HepG2 (cell line): ENCODE results near the gene CCDC93. TPM values are rescaled to one million over a fixed set of nuclear protein-coding genes. Genes with fewer than 3 reads are reported as not detected.

ENCODE experiments used
- ATF4 ChIP-seq, 2 experiments: fragments of 450-650 bp in 1 of 2; sonication (generic) in 1 of 2; formaldehyde crosslinking; IDR thresholded peaks; 2 replicates each; pipeline versions ENCODE4 v1.5.0 to v1.8.0; 2020 to 2022; ENCODE audit warnings: mild to moderate bottlenecking in 1 of 2, missing genetic modification reagents in 1 of 2
- CEBPG ChIP-seq: IDR thresholded peaks from 2 replicates; pipeline ENCODE4 v1.6.1; 2016
- MIER3 ChIP-seq: IDR thresholded peaks from 2 replicates; pipeline ENCODE4 v1.6.1; 2016; ENCODE audit warnings: missing compliant biosample characterization, borderline replicate concordance
- NONO ChIP-seq, 2 experiments: fragments of 450-650 bp in 1 of 2; sonication (generic) in 1 of 2; formaldehyde crosslinking in 1 of 2; IDR thresholded peaks in 1 of 2; conservative IDR thresholded peaks in 1 of 2; 2 replicates each; pipeline versions ENCODE4 v1.6.1 to v1.8.0; 2017 to 2022; ENCODE audit warnings: mild to moderate bottlenecking in 1 of 2, missing genetic modification reagents in 1 of 2, moderate library complexity in 1 of 2
- NR3C1 ChIP-seq: sonication (generic); formaldehyde crosslinking; IDR thresholded peaks from 2 replicates; pipeline ENCODE4 v1.4.0; 2020; ENCODE audit warnings: missing genetic modification reagents
- RFX3 ChIP-seq: IDR thresholded peaks from 2 replicates; pipeline ENCODE4 v1.6.1; 2016; ENCODE audit warnings: missing biosample characterization, missing genetic modification reagents
- SMYD3 ChIP-seq: sonication (generic); formaldehyde crosslinking; IDR thresholded peaks from 2 replicates; pipeline ENCODE4 v1.8.1; 2023; ENCODE audit warnings: mild to moderate bottlenecking, missing genetic modification reagents
- SP1 ChIP-seq, 2 experiments: fragments of 450-650 bp in 1 of 2; sonication (generic) in 1 of 2; formaldehyde crosslinking in 1 of 2; IDR thresholded peaks; 2 replicates each; pipeline versions ENCODE4 v1.4.0 to v1.6.1; 2016 to 2020; ENCODE audit warnings: missing genetic modification reagents in 1 of 2
- ZNF407 ChIP-seq: sonication (generic); formaldehyde crosslinking; IDR thresholded peaks from one replicate; pipeline ENCODE4 v1.5.1; 2020; ENCODE audit warnings: mild to moderate bottlenecking, missing genetic modification reagents; ENCODE audit errors: not compliant biosample characterization
- ZNF503 ChIP-seq: sonication (generic); formaldehyde crosslinking; IDR thresholded peaks from 2 replicates; pipeline ENCODE4 v1.4.0; 2020; ENCODE audit warnings: missing genetic modification reagents
- ZNF703 ChIP-seq: sonication (generic); formaldehyde crosslinking; IDR thresholded peaks from 2 replicates; pipeline ENCODE4 v1.5.1; 2020; ENCODE audit warnings: missing genetic modification reagents, mild to moderate bottlenecking, moderate library complexity, borderline replicate concordance
- ZXDC ChIP-seq: sonication (generic); formaldehyde crosslinking; IDR thresholded peaks from 2 replicates; pipeline ENCODE4 v1.5.0; 2020; ENCODE audit warnings: mild to moderate bottlenecking, missing genetic modification reagents
- polyA plus RNA-seq, 8 experiments: library from polyadenylated mRNA; depleted of rRNA in 3 of 8; stranded (reverse) in 7 of 8; unstranded in 1 of 8; fragments of >200 nt; fragmentation: Illumina TruSeq in 4 of 8; extraction: Trizol in 4 of 8; gene quantifications; 2 replicates each; pipeline versions ENCODE4 v1.2.1 to v1.2.3, GENCODE V29; 2011 to 2016; ENCODE audit warnings: low read depth in 4 of 8, missing spikeins in 1 of 8, mixed read lengths in 1 of 8; ENCODE audit not compliant: insufficient read depth in 1 of 8
- total RNA-seq, 5 experiments: library from RNA; depleted of rRNA; stranded (reverse); fragments of >200 nt; fragmentation: Illumina TruSeq; extraction: Trizol; gene quantifications; 2 replicates each; pipeline ENCODE4 v1.2.3, GENCODE V29; 2016; ENCODE audit warnings: low read depth in 1 of 5

Gene CCDC93
- total and polyA plus RNA-seq, 2 of the 13 experiments (the other 11 are each of a cell fraction or from before 2014, with no cell fraction given) = 37.2 to 53.2 TPM

- TF ChIP-seq ZNF407 (CRISPR knock-in tag) (no peak), ZNF703 (CRISPR knock-in tag) (no peak), CEBPG (CRISPR knock-in tag) (no peak), SMYD3 (no peak), ZNF503 (CRISPR knock-in tag) (no peak), NONO (IDR thresholded peaks at IDR 0.05) (no peak), NONO (CRISPR knock-in tag; conservative IDR thresholded peaks at IDR 0.05) (no peak), SP1 (IDR thresholded peaks at IDR 0.05) (no peak), SP1 (CRISPR knock-in tag; IDR thresholded peaks at IDR 0.05) (no peak), RFX3 (no peak), ZXDC (CRISPR knock-in tag) (no peak), NR3C1 (no peak), ATF4 (CRISPR knock-in tag; IDR thresholded peaks at IDR 0.05) (no peak), MIER3 (CRISPR knock-in tag) (peak; percentile 58; the same call in 1 of the 2 replicates)
Observed at GRCh38 chr2:117933884-117934354, 80.0 kb downstream of the CCDC93 start (continued).
